ENCODE data around the gene NUCB1. TPM values are rescaled to one million over a fixed set of nuclear protein-coding genes. Genes with fewer than 3 reads are reported as not detected.

NUCB1 gene
- total and polyA plus RNA-seq, 9 of the 15 experiments (the other 6 are each of a cell fraction or from before 2014, with no cell fraction given): 3.1 to 153 (median 71.7) TPM

- no peaks in the 10 kb centered on the region for H3K9me1 ChIP-seq (ENCODE audit: control insufficient read depth, insufficient read depth, low read length)
- H3K27me3 ChIP-seq (ENCODE audit: control insufficient read depth in 2 of 2, insufficient read depth in 2 of 2, low read length in 2 of 2): no peaks in the 10 kb centered on the region
- CTCF ChIA-PET (ENCODE audit: low intra/inter-chr PET ratio): interaction anchor here (0.6 kb wide), 1 partner anchor 154 kb away, joined by 3 read pairs; no protein-coding TSS in a partner anchor
- WGBS (ENCODE audit: insufficient coverage, low coverage, missing lambda C conversion rate): 2% methylated on average over 10 of the region's 10 CpGs
- in situ Hi-C loops (cut with MboI) (loop anchor here (10.0 kb wide), 1 partner anchor 92 kb away; the partner anchor contains the start of gene PPP1R15A), intact Hi-C loops (cut with micrococcal nuclease) (loop anchor here (1.0 to 5.0 kb wide), 3 partner anchors 34 to 93 kb away; partner anchors contain the start of genes DHDH and NUCB1)
- H3K36me3 ChIP-seq (ENCODE audit: control insufficient read depth, insufficient read depth, low read length): peaks cover 55% of the 10 kb centered on the region
- no peaks in the 10 kb centered on the region for H3K9me3 ChIP-seq (replicated peaks; ENCODE audit: control insufficient read depth, insufficient read depth, low read depth, low read length)
- peak in 1 of 4 experiments; percentile 70 for DNase-seq (ENCODE audit: extremely low read depth in 1 of 4, low spot score in 3 of 4)
- H4K20me1 ChIP-seq (replicated peaks; ENCODE audit: control insufficient read depth, insufficient read depth, low read length): peaks cover 21% of the 10 kb centered on the region
- H3K4me2 ChIP-seq (ENCODE audit: insufficient read depth, low read length): peak overlapping the region; percentile 99
- H3K79me2 ChIP-seq (ENCODE audit: control insufficient read depth, insufficient read depth, low read length): peaks cover 55% of the 10 kb centered on the region
- no TSS peak for BruUV-seq (replicated peaks)
- peak; percentile 19 for FAIRE-seq
- H3K27ac ChIP-seq (ENCODE audit: extremely low read depth, low read depth, low read length): peak overlapping the region; percentile 82
- peak overlapping the region; percentile 90 to 91 for H3K9ac ChIP-seq (ENCODE audit: insufficient read depth in 1 of 2, low read depth in 2 of 2, low read length in 2 of 2)
- H2AFZ ChIP-seq (ENCODE audit: low read depth, low read length): no peak overlapping the region
- no peak for ATAC-seq
- peak overlapping the region; percentile 70 for H3K4me3 ChIP-seq
- POLR2A ChIA-PET: interaction anchor here (0.5 to 14.5 kb wide), 42 partner anchors 7 to 566 kb away, joined by 3 to 439 read pairs (median 5); partner anchors contain the start of genes BAX, BCAT2, DHDH and GYS1
- H3K4me1 ChIP-seq (replicated peaks in 1 of 2; ENCODE audit: control insufficient read depth in 2 of 2, insufficient read depth in 2 of 2, low read length in 2 of 2): peaks cover 40 to 63% of the 10 kb centered on the region in 2 experiments
- TF ChIP-seq SMAD4 (CRISPR knock-in tag; conservative IDR thresholded peaks at IDR 0.05): no peak
- TF ChIP-seq ZNF324 (CRISPR knock-in tag; IDR thresholded peaks at IDR 0.05): no peak
- TF ChIP-seq ELF1 (tag; IDR thresholded peaks at IDR 0.05): peak; percentile 59
- TF ChIP-seq DEAF1 (CRISPR knock-in tag; IDR thresholded peaks at IDR 0.05): no peak
- peak; percentile 48 for TF ChIP-seq ZC3H4 (CRISPR knock-in tag; IDR thresholded peaks at IDR 0.05; ENCODE audit: borderline replicate concordance)
- TF ChIP-seq BACH1 (tag; IDR thresholded peaks at IDR 0.05): no peak
- no peak; the same call in 1 of the 2 replicates for TF ChIP-seq TAL1 (IDR thresholded peaks at IDR 0.05)
- TF ChIP-seq NFIX (CRISPR knock-in tag; IDR thresholded peaks at IDR 0.05; ENCODE audit: low read depth): no peak
- TF ChIP-seq ZNF780A (CRISPR knock-in tag; IDR thresholded peaks at IDR 0.05): 0 out of 2 replicates have a peak, but pooled peaks have one; percentile 47
- no peak for TF ChIP-seq COPS2 (conservative IDR thresholded peaks at IDR 0.05)
- TF ChIP-seq TFAP4 (CRISPR knock-in tag; IDR thresholded peaks at IDR 0.05; ENCODE audit: borderline replicate concordance): 0 out of 2 replicates have a peak, but pooled peaks have one; percentile 4
- TF ChIP-seq RUNX1 (IDR thresholded peaks at IDR 0.05; ENCODE audit: low read depth): 0 out of 2 replicates have a peak, but pooled peaks have one; percentile 30
- TF ChIP-seq, protein P1, sequence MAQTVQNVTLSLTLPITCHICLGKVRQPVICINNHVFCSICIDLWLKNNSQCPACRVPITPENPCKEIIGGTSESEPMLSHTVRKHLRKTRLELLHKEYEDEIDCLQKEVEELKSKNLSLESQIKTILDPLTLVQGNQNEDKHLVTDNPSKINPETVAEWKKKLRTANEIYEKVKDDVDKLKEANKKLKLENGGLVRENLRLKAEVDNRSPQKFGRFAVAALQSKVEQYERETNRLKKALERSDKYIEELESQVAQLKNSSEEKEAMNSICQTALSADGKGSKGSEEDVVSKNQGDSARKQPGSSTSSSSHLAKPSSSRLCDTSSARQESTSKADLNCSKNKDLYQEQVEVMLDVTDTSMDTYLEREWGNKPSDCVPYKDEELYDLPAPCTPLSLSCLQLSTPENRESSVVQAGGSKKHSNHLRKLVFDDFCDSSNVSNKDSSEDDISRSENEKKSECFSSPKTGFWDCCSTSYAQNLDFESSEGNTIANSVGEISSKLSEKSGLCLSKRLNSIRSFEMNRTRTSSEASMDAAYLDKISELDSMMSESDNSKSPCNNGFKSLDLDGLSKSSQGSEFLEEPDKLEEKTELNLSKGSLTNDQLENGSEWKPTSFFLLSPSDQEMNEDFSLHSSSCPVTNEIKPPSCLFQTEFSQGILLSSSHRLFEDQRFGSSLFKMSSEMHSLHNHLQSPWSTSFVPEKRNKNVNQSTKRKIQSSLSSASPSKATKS (CRISPR knock-in tag; IDR thresholded peaks at IDR 0.05): peak; percentile 9; the same call in 1 of the 2 replicates
- no peak for TF ChIP-seq OTX1 (CRISPR knock-in tag; IDR thresholded peaks at IDR 0.05)
- TF ChIP-seq ZNF143 (CRISPR knock-in tag; IDR thresholded peaks at IDR 0.05): 0 out of 2 replicates have a peak, but pooled peaks have one; percentile 2
Measured at GRCh38 chr19:48966541-48967345, 66.6 kb downstream of the NUCB1 start.
